ENCODE measurements around the gene NFASC.

Gene NFASC

DNA sequence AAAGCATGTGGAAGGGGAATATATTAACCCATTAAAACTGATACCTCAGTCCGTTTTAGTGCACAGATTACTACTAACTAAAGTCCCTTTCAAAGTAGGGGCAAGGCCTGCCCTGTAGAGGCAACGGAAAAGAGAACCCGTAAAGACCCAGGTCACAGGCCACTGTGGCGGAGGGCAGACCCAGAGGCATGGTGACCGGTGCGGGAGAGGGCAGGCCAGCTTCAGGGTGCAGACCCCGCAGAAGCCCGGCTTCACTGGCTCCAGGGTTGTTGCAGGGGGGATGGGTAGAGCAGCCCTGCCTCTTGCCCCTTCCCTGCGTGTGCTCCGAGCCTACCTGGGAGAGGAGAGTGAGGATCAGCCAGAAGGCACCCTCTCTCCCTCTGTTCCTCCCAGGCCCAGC, 190.1 kb downstream of the NFASC start:
- TF ChIP-seq FOXP2 (optimal IDR thresholded peaks at IDR 0.05; ENCODE audit: borderline replicate concordance, extremely low read depth, extremely low read length, insufficient read depth) = no peak

DNA sequence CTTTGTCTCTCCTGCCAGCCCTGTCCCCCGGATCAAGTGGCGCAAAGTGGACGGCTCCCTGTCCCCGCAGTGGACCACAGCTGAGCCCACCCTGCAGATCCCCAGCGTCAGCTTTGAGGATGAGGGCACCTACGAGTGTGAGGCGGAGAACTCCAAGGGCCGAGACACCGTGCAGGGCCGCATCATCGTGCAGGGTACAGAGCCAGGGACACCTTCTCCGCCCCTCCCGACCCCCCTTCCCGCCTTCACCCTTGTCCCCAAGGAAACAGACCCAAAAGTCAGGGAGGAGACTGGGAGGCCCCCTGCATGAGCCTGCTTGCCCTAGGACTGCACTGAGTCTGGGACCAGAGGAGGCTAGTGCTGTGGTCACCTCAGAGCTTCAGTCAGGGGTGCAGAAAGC, 190.6 kb downstream of the NFASC start:
- TF ChIP-seq, protein P1, sequence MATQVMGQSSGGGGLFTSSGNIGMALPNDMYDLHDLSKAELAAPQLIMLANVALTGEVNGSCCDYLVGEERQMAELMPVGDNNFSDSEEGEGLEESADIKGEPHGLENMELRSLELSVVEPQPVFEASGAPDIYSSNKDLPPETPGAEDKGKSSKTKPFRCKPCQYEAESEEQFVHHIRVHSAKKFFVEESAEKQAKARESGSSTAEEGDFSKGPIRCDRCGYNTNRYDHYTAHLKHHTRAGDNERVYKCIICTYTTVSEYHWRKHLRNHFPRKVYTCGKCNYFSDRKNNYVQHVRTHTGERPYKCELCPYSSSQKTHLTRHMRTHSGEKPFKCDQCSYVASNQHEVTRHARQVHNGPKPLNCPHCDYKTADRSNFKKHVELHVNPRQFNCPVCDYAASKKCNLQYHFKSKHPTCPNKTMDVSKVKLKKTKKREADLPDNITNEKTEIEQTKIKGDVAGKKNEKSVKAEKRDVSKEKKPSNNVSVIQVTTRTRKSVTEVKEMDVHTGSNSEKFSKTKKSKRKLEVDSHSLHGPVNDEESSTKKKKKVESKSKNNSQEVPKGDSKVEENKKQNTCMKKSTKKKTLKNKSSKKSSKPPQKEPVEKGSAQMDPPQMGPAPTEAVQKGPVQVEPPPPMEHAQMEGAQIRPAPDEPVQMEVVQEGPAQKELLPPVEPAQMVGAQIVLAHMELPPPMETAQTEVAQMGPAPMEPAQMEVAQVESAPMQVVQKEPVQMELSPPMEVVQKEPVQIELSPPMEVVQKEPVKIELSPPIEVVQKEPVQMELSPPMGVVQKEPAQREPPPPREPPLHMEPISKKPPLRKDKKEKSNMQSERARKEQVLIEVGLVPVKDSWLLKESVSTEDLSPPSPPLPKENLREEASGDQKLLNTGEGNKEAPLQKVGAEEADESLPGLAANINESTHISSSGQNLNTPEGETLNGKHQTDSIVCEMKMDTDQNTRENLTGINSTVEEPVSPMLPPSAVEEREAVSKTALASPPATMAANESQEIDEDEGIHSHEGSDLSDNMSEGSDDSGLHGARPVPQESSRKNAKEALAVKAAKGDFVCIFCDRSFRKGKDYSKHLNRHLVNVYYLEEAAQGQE (IDR thresholded peaks at IDR 0.05; ENCODE audit: insufficient read depth in 1 of 2, low read depth in 2 of 2, low read length in 2 of 2) = no peak
- no peak for TF ChIP-seq POLR2AphosphoS5 (IDR thresholded peaks at IDR 0.05; ENCODE audit: low read depth, low read length)
- TF ChIP-seq TAF1 (IDR thresholded peaks at IDR 0.05; ENCODE audit: borderline replicate concordance, insufficient read depth, low read length) = no peak
- TF ChIP-seq FOXP2 (optimal IDR thresholded peaks at IDR 0.05; ENCODE audit: borderline replicate concordance, extremely low read depth, extremely low read length, insufficient read depth) = no peak
- TF ChIP-seq SIN3A (IDR thresholded peaks at IDR 0.05; ENCODE audit: borderline replicate concordance, insufficient read depth, low read length) = no peak

DNA sequence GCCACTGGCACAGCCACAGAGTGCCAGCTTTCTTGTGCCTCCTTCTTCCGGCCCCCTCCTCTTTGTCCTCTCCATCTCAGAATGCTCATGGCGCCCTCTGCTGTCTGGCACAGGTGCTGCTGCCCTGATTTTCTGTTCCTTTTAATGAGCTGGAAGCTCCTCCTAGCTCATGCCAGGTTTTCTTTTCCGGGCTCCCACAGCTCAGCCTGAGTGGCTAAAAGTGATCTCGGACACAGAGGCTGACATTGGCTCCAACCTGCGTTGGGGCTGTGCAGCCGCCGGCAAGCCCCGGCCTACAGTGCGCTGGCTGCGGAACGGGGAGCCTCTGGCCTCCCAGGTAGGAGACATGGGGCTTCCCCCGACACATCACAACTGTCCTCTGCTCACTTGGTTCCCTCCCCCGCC, 191.0 kb downstream of the NFASC start:
- TF ChIP-seq TAF1 (IDR thresholded peaks at IDR 0.05; ENCODE audit: borderline replicate concordance, insufficient read depth, low read length) = no peak
- TF ChIP-seq POLR2AphosphoS5 (IDR thresholded peaks at IDR 0.05; ENCODE audit: low read depth, low read length) = no peak
- TF ChIP-seq FOXP2 (optimal IDR thresholded peaks at IDR 0.05; ENCODE audit: borderline replicate concordance, extremely low read depth, extremely low read length, insufficient read depth) = no peak
- no peak for TF ChIP-seq SIN3A (IDR thresholded peaks at IDR 0.05; ENCODE audit: borderline replicate concordance, insufficient read depth, low read length)
- TF ChIP-seq, protein P1 (IDR thresholded peaks at IDR 0.05; ENCODE audit: insufficient read depth in 1 of 2, low read depth in 2 of 2, low read length in 2 of 2) = no peak

DNA sequence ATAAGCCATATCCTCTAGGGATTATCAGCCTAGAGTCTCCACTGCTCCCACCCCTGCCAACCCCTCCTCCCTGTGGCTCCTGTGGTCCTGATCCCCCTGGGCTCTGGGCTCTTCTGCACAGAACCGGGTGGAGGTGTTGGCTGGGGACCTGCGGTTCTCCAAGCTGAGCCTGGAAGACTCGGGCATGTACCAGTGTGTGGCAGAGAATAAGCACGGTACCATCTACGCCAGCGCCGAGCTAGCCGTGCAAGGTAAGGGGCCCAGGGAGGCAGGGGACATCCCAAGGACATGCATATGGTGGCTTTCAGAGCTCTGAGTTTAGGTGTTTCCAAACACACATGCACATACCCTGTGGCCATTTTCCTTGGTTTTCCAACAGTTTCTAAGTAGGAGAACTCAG, 191.7 kb downstream of the NFASC start:
- TF ChIP-seq POLR2AphosphoS5 (IDR thresholded peaks at IDR 0.05; ENCODE audit: low read depth, low read length) (no peak), TAF1 (IDR thresholded peaks at IDR 0.05; ENCODE audit: borderline replicate concordance, insufficient read depth, low read length) (no peak), SIN3A (IDR thresholded peaks at IDR 0.05; ENCODE audit: borderline replicate concordance, insufficient read depth, low read length) (no peak), FOXP2 (optimal IDR thresholded peaks at IDR 0.05; ENCODE audit: borderline replicate concordance, extremely low read depth, extremely low read length, insufficient read depth) (no peak)
- TF ChIP-seq, protein P1 (IDR thresholded peaks at IDR 0.05; ENCODE audit: insufficient read depth in 1 of 2, low read depth in 2 of 2, low read length in 2 of 2) = no peak

DNA sequence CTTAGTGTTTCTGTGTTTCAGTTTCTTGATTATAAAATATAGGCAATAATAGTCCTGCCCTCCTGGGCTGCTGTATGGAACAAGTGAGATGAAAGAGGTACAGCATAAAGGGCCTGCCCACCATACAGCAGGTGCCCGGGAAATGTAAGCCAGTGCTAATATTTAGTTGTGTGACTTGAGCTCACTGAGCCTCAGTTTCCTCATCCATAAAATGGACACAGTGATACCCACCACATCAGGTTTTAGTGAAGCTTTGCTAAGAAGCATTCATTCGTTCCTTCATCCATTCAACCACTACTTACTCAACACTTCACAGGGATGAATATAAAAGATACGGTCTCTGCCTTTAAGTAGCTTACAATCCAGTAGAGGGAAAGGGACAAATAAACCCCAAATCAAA, 192.2 kb downstream of the NFASC start:
- TF ChIP-seq FOXP2 (optimal IDR thresholded peaks at IDR 0.05; ENCODE audit: borderline replicate concordance, extremely low read depth, extremely low read length, insufficient read depth) (no peak), TAF1 (IDR thresholded peaks at IDR 0.05; ENCODE audit: borderline replicate concordance, insufficient read depth, low read length) (no peak), POLR2AphosphoS5 (IDR thresholded peaks at IDR 0.05; ENCODE audit: low read depth, low read length) (no peak), SIN3A (IDR thresholded peaks at IDR 0.05; ENCODE audit: borderline replicate concordance, insufficient read depth, low read length) (no peak)
- TF ChIP-seq, protein P1 (IDR thresholded peaks at IDR 0.05; ENCODE audit: insufficient read depth in 1 of 2, low read depth in 2 of 2, low read length in 2 of 2) = no peak
